ENCODE results near the gene TBX2. TPM values are rescaled to one million over a fixed set of nuclear protein-coding genes. Genes with fewer than 3 reads are reported as not detected.
A peak's percentile ranks its signal among the peaks of the same experiment; 100 is the strongest.
"Not testable (repeated sequence)": the region's sequence is repeated elsewhere in the genome, so short reads cannot be mapped to it uniquely, and the experiment has no call there.

TBX2 gene
- total RNA-seq, 2 experiments from 2014 or later, result not detected

DNA sequence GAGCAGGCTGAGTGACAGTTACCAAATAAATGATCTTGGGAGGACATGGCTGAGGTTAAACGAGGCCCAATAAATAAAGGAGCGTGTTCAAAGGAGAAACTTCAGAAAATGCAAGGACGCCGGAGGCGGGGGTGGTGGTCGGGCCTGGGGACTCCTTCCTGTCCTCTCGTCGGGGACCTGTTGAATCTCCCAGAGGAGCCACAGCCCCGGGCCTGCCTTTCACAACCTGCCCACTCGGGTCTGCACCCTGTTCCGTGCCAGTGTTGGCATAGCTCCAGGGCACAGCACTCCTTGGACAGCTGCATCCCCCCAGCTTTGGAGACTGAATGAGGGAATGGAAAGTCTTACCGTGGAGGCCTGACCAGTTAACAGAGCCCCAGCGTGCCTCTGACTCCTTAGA, 44.4 kb downstream of the TBX2 start:
- H3K4me3 Mint-ChIP-seq, result no peak overlapping the region
- intact Hi-C loops (cut with micrococcal nuclease), result no loop called here
- no peak overlapping the region for H3K27ac Mint-ChIP-seq
- H3K36me3 Mint-ChIP-seq (ENCODE audit: low read depth), result no peaks in the 10 kb centered on the region
- CTCF ChIA-PET, result interaction anchor here (0.7 kb wide), 1 partner anchor 28 kb away, joined by 3 read pairs; no protein-coding TSS in a partner anchor
- no peak for DNase-seq
- H3K27me3 Mint-ChIP-seq (ENCODE audit: low read depth), result peaks cover 27% of the 10 kb centered on the region
- no peaks in the 10 kb centered on the region for H3K4me1 Mint-ChIP-seq (ENCODE audit: low read depth)
- no peaks in the 10 kb centered on the region for H3K9me3 Mint-ChIP-seq

DNA sequence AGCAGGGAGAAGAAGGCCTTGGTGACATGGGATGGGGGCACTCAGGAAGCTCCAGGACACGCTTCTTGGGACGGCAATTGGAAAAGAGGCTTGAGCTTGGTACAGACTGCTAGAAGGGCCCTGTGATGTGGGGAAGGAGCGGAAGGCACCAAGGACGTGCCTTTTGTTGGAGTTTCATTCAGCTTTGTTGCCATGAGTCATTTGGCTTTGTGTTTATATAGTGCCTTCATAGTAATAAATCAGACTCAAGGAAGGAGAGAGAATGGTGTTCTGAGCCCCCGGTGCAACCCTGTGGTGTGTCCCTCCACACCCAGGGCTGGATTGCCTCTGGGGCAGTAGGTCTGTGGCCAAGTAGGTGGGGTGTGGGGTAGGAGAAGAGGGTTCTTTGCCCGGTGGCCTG, 45.2 kb downstream of the TBX2 start:
- Mint-ChIP-seq H3K27ac (no peak overlapping the region), H3K36me3 (ENCODE audit: low read depth) (no peaks in the 10 kb centered on the region), H3K9me3 (no peaks in the 10 kb centered on the region), H3K4me1 (ENCODE audit: low read depth) (no peaks in the 10 kb centered on the region), H3K27me3 (ENCODE audit: low read depth) (peaks cover 26% of the 10 kb centered on the region), H3K4me3 (no peak overlapping the region)
- intact Hi-C loops (cut with micrococcal nuclease), result no loop called here
- CTCF ChIA-PET, result interaction anchor here (0.7 kb wide), 1 partner anchor 27 kb away, joined by 3 read pairs; no protein-coding TSS in a partner anchor
- DNase-seq, result no peak

DNA sequence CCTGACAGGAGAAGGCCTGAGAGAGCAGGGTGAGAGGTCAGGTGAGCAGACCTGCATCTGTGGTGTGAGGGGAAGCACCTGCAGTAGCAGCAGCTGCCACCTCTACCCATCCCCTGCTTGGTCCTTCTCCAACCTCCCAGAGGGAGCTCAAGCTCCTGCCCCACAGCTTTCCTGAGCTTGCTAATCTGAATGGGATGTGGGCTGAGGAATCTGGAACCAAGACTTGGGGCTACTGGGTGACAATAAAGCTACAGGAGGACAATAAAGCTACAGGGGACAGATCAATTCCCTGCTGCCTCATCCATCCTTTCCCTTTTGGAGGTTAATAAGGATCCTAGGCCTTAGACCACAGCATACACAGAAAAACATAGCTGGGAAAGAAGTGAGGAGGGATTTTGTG, 47.7 kb downstream of the TBX2 start:
- peaks cover 24% of the 10 kb centered on the region for H3K27me3 Mint-ChIP-seq (ENCODE audit: low read depth)
- CTCF ChIA-PET, result interaction anchor here (1.4 kb wide), 2 partner anchors 13 to 35 kb away, joined by 5 read pairs; no protein-coding TSS in a partner anchor
- no peak overlapping the region for H3K27ac Mint-ChIP-seq
- intact Hi-C loops (cut with micrococcal nuclease), result no loop called here
- no peak for DNase-seq
- H3K36me3 Mint-ChIP-seq (ENCODE audit: low read depth), result no peaks in the 10 kb centered on the region
- no peaks in the 10 kb centered on the region for H3K9me3 Mint-ChIP-seq
- no peak overlapping the region for H3K4me3 Mint-ChIP-seq
- peaks cover 2% of the 10 kb centered on the region for H3K4me1 Mint-ChIP-seq (ENCODE audit: low read depth)

DNA sequence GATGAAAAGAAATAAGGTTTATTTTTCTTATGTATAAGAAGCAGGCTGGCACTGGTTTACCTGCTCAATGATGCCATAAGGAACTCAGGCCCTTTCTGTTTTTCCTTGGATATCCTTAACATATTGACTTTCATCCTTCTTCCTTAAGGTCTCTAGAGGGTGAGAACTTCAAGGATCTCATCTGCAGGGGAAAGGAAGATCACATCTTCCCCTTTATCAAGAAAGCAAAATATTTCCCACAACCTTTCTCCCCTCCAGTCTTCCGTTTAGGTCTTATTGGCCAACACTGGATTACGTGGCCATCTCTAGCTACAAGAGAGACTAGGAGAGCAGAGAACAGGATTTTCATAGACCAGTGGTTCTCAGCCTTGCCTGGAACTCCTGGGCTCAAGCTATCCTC, 48.4 kb downstream of the TBX2 start:
- intact Hi-C loops (cut with micrococcal nuclease), result no loop called here
- CTCF ChIA-PET, result interaction anchor here (1.4 kb wide), 2 partner anchors 13 to 36 kb away, joined by 5 read pairs; no protein-coding TSS in a partner anchor
- no peaks in the 10 kb centered on the region for H3K36me3 Mint-ChIP-seq (ENCODE audit: low read depth)
- no peak overlapping the region for H3K4me3 Mint-ChIP-seq
- H3K9me3 Mint-ChIP-seq, result no peaks in the 10 kb centered on the region
- H3K4me1 Mint-ChIP-seq (ENCODE audit: low read depth), result peaks cover 6% of the 10 kb centered on the region
- peaks cover 28% of the 10 kb centered on the region for H3K27me3 Mint-ChIP-seq (ENCODE audit: low read depth)
- no peak for DNase-seq
- H3K27ac Mint-ChIP-seq, result no peak overlapping the region

DNA sequence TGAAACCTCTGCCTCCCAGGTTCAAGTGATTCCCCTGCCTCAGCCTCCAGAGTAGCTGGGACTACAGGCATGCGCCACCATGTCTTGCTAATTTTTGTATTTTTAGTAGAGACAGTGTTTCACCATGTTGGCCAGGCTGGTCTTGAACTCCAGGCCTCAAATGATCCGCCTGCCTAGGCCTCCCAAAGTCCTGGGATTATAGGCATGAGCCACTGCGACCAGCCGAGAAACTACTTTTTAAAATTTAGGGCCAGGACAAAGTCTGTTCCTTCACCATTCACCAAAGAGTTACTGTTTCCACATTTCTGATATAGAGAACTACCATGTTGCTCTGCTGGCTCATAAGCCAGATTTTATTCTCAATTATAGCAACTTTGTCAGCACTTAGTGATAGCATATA, 49.5 kb downstream of the TBX2 start:
- intact Hi-C loops (cut with micrococcal nuclease); H3K4me3 Mint-ChIP-seq; H3K36me3 Mint-ChIP-seq (ENCODE audit: low read depth); H3K27ac Mint-ChIP-seq; H3K9me3 Mint-ChIP-seq; DNase-seq: not testable (repeated sequence)
- CTCF ChIA-PET, result interaction anchor here (1.3 kb wide), 2 partner anchors 32 to 37 kb away, joined by 3 to 5 read pairs; no protein-coding TSS in a partner anchor
- Mint-ChIP-seq H3K27me3 (ENCODE audit: low read depth) (peaks cover 38% of the 10 kb centered on the region), H3K4me1 (ENCODE audit: low read depth) (peaks cover 13% of the 10 kb centered on the region)

DNA sequence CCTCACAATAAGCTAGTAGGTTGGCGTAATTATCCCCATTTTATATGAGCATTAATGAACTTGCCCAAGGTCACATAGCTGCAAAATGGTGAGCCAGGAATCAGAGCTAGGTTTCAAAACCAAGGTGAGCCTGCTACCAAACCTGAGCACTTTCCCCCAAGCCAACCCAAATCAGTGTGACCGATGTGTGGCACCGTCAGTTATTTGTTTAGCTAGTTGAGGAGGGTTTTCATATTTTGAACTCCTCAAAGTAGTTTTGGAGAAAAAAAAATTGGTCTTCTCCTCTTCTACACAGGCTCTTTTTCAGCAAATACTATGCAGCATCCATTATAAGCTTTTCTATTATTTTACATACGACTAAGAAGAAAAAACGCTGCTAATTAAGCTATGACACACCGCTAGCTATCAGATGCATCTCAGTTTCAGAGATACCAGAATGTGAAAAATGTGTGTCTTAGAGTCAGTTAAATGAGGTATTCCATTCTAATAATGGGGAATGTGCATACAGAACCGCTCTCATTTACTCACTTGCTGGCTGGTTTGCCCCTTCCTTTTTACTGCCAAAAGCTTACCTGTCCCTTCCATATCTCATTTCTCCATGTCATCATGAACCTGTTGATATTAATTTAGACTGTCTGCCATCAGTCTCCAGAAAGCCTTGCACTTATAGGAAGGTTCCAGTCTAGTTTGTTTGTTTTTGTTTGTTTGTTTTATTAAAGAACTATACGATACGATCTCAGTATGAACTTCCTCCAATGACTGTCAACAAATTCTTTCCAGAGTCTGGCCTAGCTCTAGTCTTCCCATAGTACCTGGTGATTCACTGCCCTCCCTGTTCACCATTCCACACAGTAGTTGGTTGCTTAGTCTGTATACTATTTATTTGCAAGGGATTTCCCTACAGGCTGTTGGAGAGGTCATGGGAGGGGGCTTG, 50.3 kb downstream of the TBX2 start:
- intact Hi-C loops (cut with micrococcal nuclease), result no loop called here
- Mint-ChIP-seq H3K27me3 (ENCODE audit: low read depth) (peaks cover 42% of the 10 kb centered on the region), H3K27ac (no peak overlapping the region)

DNA sequence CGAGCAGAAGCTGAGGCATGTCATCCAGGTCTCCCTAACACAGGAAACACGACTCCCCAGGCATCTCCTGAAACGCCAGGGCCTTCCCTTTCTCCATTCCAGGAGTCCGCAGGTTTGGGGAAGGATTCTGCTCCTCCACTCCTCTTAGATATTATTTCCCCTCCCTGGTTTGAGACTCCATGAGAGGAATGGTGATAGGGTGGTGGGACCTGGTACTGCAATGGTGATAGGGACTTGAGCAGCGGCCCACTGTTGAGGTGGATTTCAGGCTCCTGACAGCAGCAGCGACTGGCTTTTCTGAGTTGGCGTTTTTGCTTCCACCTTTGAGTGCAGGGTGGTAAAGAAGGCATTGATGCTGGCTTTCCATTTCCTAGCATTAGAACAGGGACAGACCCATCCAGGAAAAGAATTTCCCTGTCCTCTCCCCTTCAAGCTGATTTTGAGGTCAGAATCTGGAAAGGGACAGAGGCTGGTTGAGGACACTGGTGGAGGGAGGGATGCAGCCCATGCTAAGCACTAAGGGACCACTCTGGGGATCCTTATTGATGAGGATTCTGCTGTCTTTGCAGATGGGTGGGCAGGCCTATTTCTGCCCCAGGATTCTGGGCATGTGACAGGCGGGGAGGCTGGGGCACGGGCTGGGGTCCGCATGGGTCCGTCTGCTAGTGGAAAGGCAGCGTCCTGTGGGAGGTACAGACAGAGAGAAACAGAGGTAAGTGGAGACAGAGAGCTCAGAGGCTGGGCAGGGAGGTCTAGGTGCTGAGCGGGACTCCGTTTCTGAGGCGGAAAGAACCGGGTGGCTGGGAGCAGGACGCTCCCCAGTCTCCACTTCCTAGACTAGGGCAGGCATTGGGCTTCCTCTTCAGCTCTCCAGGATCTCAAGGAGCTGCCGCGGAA, 51.2 kb downstream of the TBX2 start:
- H3K9me3 Mint-ChIP-seq, result no peaks in the 10 kb centered on the region
- H3K4me3 Mint-ChIP-seq, result no peak overlapping the region
- no peak for DNase-seq
- peaks cover 51% of the 10 kb centered on the region for H3K27me3 Mint-ChIP-seq (ENCODE audit: low read depth)
- intact Hi-C loops (cut with micrococcal nuclease), result no loop called here
- no peak overlapping the region for H3K27ac Mint-ChIP-seq
- peaks cover 23% of the 10 kb centered on the region for H3K4me1 Mint-ChIP-seq (ENCODE audit: low read depth)
- CTCF ChIA-PET, result interaction anchor here (1.3 kb wide), 3 partner anchors 34 to 56 kb away, joined by 3 read pairs; no protein-coding TSS in a partner anchor
- no peaks in the 10 kb centered on the region for H3K36me3 Mint-ChIP-seq (ENCODE audit: low read depth)

More for the DNA sequence above, 50.3 kb downstream of the TBX2 start:
- no peaks in the 10 kb centered on the region for H3K36me3 Mint-ChIP-seq (ENCODE audit: low read depth)
- CTCF ChIA-PET, result interaction anchor here (0.8 to 1.3 kb wide), 5 partner anchors 33 to 56 kb away, joined by 3 to 5 read pairs (median 3); no protein-coding TSS in a partner anchor
- no peaks in the 10 kb centered on the region for H3K9me3 Mint-ChIP-seq
- DNase-seq, result no peak
- no peak overlapping the region for H3K4me3 Mint-ChIP-seq
- H3K4me1 Mint-ChIP-seq (ENCODE audit: low read depth), result peaks cover 18% of the 10 kb centered on the region

DNA sequence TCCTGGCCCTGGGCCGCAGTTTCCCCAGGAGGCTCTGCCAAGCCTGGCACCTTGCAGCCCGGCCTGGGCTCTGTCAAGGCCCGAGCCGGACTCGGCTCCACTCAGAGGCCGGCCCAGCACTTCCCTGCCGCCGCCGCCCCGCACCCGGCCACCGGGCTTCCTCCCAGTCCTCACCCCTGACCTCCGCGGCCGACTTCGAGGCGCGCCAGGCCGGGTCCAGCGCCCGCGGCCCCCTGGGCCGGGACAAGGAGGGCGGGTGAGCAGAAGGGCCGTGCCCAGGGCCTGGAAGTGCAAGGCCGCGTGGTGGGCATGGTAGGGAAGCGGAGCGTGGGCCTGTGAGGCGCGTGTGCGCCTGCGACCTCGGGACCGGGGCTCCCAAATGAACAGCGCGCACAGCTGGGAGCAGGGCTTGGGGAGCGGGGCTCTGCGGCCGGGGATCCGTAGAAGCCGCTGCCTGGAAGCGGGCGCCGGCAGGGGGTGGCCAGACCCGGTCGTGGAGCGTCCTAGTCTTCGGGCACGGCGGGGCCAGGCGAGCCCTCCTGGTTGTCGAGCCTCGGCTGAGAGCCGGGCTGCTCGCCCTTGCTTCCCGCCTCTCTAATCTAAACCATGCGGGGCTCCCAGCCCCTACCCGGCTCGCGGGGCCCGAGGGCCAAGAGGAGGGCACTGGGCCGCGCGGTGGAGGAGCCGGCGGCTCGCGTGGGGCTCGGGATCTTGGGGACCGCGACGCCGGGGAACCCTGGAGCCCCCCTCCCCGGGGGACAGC, 52.1 kb downstream of the TBX2 start:
- CTCF ChIA-PET, result no interaction called here
- Mint-ChIP-seq H3K27me3 (ENCODE audit: low read depth) (peaks cover 52% of the 10 kb centered on the region), H3K27ac (no peak overlapping the region), H3K9me3 (no peaks in the 10 kb centered on the region), H3K4me3 (no peak overlapping the region), H3K36me3 (ENCODE audit: low read depth) (no peaks in the 10 kb centered on the region), H3K4me1 (ENCODE audit: low read depth) (peaks cover 23% of the 10 kb centered on the region)
- intact Hi-C loops (cut with micrococcal nuclease), result loop anchor here (2.0 kb wide), 1 partner anchor 53 kb away; the partner anchor contains the start of gene TBX2
- no peak for DNase-seq

DNA sequence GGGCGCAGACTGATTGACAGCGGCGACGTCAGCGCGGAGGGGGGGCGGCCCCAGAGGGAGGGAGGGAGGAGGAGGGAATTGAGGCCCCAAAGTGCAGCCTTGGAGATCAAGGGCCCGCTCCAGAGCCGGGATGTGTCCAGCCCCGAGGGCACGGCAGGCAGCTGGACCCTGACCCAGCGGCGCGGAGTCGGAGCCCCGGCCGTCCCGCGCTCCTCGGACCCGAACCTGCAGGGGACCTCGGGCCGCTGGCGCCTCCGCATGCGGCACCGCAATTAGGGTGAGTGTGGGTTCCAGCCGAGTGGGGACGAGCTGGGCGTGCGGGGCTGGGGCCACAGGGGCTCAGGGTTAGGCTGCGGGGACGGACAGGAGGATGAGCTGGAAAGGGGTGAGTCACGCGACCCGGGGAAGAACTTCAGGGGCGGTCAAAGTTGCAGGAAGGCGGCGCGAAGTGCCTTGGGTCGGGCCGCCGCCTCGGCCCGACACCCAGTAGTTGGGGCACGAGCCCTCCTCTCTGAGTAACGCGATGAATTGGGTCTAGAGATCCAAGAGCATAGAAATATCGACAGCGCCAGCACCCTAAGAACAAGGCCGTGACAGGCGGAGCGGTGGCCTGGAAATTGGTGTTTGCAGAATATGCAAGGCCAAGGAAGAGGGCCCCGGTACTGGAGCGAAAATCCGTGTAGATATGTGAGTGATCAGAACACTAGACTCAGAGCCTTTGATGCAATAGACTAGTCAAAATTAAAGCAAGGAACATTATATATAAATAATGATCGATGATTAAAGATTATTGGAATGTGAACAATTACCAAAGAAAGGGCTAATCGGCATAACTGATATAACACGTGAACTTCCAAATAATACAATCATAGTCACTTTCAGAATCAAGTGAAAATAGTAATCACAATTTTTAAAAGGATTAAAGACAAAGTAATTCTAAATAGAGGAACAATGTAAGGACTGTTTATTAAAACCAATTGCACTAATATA, 53.0 kb downstream of the TBX2 start, which contains the start of gene TBX4:
Gene TBX4 (plus strand): TSS at position 122 of the 990 bp plus-strand sequence. CDS start 4,069 bp downstream, outside the sequence.
- Mint-ChIP-seq H3K4me3 (peak within 1 kb of the TSS; percentile 60), H3K27ac (no peak within 1 kb of the TSS), H3K4me1 (ENCODE audit: low read depth) (peaks cover 28% of the 10 kb centered on the region), H3K27me3 (ENCODE audit: low read depth) (peaks cover 56% of the 10 kb centered on the region), H3K9me3 (no peaks in the 10 kb centered on the region), H3K36me3 (ENCODE audit: low read depth) (no peaks in the 10 kb centered on the region)
- peak; percentile 13 for DNase-seq
- CTCF ChIA-PET, result no interaction called here
- intact Hi-C loops (cut with micrococcal nuclease), result loop anchor here (2.0 kb wide), 1 partner anchor 54 kb away; the partner anchor contains the start of gene TBX2

DNA sequence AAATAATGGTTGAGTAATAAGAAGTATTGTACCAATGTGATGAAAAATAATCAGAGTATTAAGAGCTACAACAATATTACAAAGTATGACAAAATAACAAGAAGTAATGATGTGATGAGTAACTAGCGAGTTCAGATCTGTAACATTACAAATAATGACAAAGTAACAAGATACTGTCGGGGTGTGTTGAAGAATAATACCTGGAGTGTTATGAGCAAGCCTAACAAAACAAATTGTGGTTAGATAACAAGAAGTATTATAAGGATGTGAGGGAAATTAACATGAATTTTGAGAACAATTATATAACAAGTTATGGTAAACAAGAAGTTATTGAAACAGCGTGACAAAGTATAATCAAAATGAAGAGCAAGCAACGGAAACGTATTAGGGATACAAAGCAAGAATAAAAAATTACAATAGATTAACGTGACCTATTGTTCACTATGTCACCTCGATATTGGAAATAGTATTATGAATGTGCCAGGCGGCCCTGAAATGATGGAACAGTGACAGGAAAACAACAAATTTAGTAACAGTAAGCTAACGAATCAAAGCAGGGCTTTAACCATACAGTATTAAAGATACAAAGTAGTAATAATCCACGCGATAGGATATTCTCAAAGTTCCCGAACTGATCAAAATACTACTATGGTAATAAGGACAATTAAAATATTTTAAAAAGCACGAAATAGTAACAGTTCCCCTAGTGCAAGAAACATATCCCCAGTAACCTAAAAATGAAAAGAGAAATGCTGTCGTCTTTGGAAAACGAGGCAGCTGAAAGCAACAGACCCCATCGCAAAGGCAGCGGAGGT, 54.1 kb downstream of the TBX2 start:
- no peak for DNase-seq
- CTCF ChIA-PET, result interaction anchor here (0.9 to 1.1 kb wide), 2 partner anchors 41 to 42 kb away, joined by 3 read pairs; no protein-coding TSS in a partner anchor
- Mint-ChIP-seq H3K4me3 (peak overlapping the region; percentile 3), H3K9me3 (no peaks in the 10 kb centered on the region), H3K27me3 (ENCODE audit: low read depth) (peaks cover 66% of the 10 kb centered on the region), H3K36me3 (ENCODE audit: low read depth) (no peaks in the 10 kb centered on the region), H3K27ac (no peak overlapping the region), H3K4me1 (ENCODE audit: low read depth) (peaks cover 33% of the 10 kb centered on the region)
- intact Hi-C loops (cut with micrococcal nuclease), result loop anchor here (2.0 kb wide), 1 partner anchor 55 kb away; the partner anchor contains the start of gene TBX2
